Subcutaneous adipose tissue (tissue), 4 donors: Measurements from ENCODE around the gene PGAM2. TPM values are rescaled to one million over a fixed set of nuclear protein-coding genes. Genes with fewer than 3 reads are reported as not detected.

ENCODE experiments used
- CTCF ChIP-seq: fragments of 450-650 bp; IDR thresholded peaks from one replicate; pipeline ENCODE4 v1.5.1; 2016; ENCODE audit warnings: low read depth, mild to moderate bottlenecking, control low read depth, antibody characterized with exemption, moderate library complexity
- total RNA-seq, 4 donors: library from RNA; depleted of rRNA; stranded (reverse); fragments of >200 nt; gene quantifications; one replicate each; pipeline ENCODE4 v1.1.0, GENCODE V29; 2016

The PGAM2 gene
- total RNA-seq, 4 donors from 2014 or later: 4.3 TPM; not detected in 3

- TF ChIP-seq CTCF: no peak
These were observed 456 bp downstream of the PGAM2 start for GRCh38 chr7:44064791-44065430.

GRCh38 chr7:44063894-44064651 lies 1.3 kb downstream of the PGAM2 start:
- TF ChIP-seq CTCF: no peak

GRCh38 chr7:44063547-44063893 lies 1.8 kb downstream of the PGAM2 start:
- TF ChIP-seq CTCF: no peak

GRCh38 chr7:44062903-44063295 lies 2.5 kb downstream of the PGAM2 start:
- no peak for TF ChIP-seq CTCF

GRCh38 chr7:44062180-44062902 lies 3.0 kb downstream of the PGAM2 start:
- no peak for TF ChIP-seq CTCF

- no peak for TF ChIP-seq CTCF
These were observed 3.7 kb downstream of the PGAM2 start for GRCh38 chr7:44061645-44062179.

GRCh38 chr7:44060948-44061644 lies 4.3 kb downstream of the PGAM2 start:
- TF ChIP-seq CTCF: no peak
